HEK293 (cell line): ENCODE measurements around the gene PEX11G.

ENCODE experiments used
- CTCF ChIA-PET: fragments of 350-600 bp; formaldehyde crosslinking; extraction: SDS; loops from one replicate; lab custom pipeline; 2021; ENCODE audit warnings: antibody characterized with exemption; lab: Yijun Ruan, JAX
- POLR2A ChIA-PET: fragments of 300-600 bp; formaldehyde crosslinking; extraction: SDS; loops from one replicate; lab custom pipeline; 2020; ENCODE audit warnings: antibody characterized with exemption, inconsistent platforms; lab: Yijun Ruan, JAX
- H3K27ac ChIP-seq: fragments of 200-500 bp; sonication (Bioruptor generic); 2 replicates; pipeline ENCODE4 v1.5.1; 2014; ENCODE audit warnings: low read depth, low read length, control low read depth, inconsistent platforms; ENCODE audit errors: extremely low read depth
- H3K36me3 ChIP-seq, 2 experiments: fragments of 200-500 bp in 1 of 2; sonication (Bioruptor generic) in 1 of 2; 1 replicate in 1 of 2; 2 replicates in 1 of 2; pipeline ENCODE4 v1.5.1; 2014 to 2017; ENCODE audit warnings: inconsistent platforms in 2 of 2, low read length in 2 of 2; ENCODE audit not compliant: control insufficient read depth in 2 of 2, insufficient read depth in 1 of 2
- H3K4me1 ChIP-seq: fragments of 200-500 bp; sonication (Bioruptor generic); 2 replicates; pipeline ENCODE4 v1.5.1; 2014; ENCODE audit warnings: mild to moderate bottlenecking, low read length, inconsistent platforms; ENCODE audit not compliant: control insufficient read depth, insufficient read depth
- H3K4me3 ChIP-seq: 2 replicates; pipeline ENCODE4 v1.5.1; 2011; ENCODE audit warnings: low read depth, mild to moderate bottlenecking, control low read depth, low read length, moderate library complexity
- H3K9me3 ChIP-seq: fragments of 200-500 bp; sonication (Bioruptor generic); 2 replicates; pipeline ENCODE4 v1.5.1; 2014; ENCODE audit warnings: low read depth, low read length, inconsistent platforms; ENCODE audit not compliant: control insufficient read depth, insufficient read depth
- EGR2 ChIP-seq: fragments of 450-650 bp; formaldehyde crosslinking; IDR thresholded peaks from 2 replicates; pipeline ENCODE4 v1.5.1; 2016; ENCODE audit warnings: low read depth, missing biosample characterization, missing genetic modification characterization
- KLF7 ChIP-seq: fragments of 450-650 bp; formaldehyde crosslinking; IDR thresholded peaks from 2 replicates; pipeline ENCODE4 v1.5.1; 2016; ENCODE audit warnings: missing biosample characterization, missing genetic modification characterization, borderline replicate concordance
- MEIS1 ChIP-seq: sonication (generic); formaldehyde crosslinking; IDR thresholded peaks from 2 replicates; pipeline ENCODE4 v1.8.1; 2022; ENCODE audit warnings: missing genetic modification reagents, mild to moderate bottlenecking, borderline replicate concordance
- SP3 ChIP-seq: fragments of 450-650 bp; formaldehyde crosslinking; IDR thresholded peaks from 2 replicates; pipeline ENCODE4 v1.5.1; 2016; ENCODE audit warnings: missing biosample characterization, missing genetic modification characterization
- SP7 ChIP-seq: fragments of 450-650 bp; formaldehyde crosslinking; IDR thresholded peaks from 2 replicates; pipeline ENCODE4 v1.5.1; 2016; ENCODE audit warnings: missing biosample characterization, missing genetic modification characterization
- TSHZ1 ChIP-seq: fragments of 450-650 bp; formaldehyde crosslinking; IDR thresholded peaks from 2 replicates; pipeline ENCODE4 v1.5.1; 2016; ENCODE audit warnings: missing biosample characterization, missing genetic modification characterization, borderline replicate concordance
- ZBTB17 ChIP-seq: fragments of 450-650 bp; formaldehyde crosslinking; IDR thresholded peaks from 2 replicates; pipeline ENCODE4 v1.5.1; 2016; ENCODE audit warnings: missing biosample characterization, missing genetic modification characterization
- ZBTB21 ChIP-seq: fragments of 450-650 bp; formaldehyde crosslinking; IDR thresholded peaks from 2 replicates; pipeline ENCODE4 v1.5.1; 2017; ENCODE audit warnings: missing biosample characterization, missing genetic modification characterization
- ZBTB48 ChIP-seq: fragments of 450-650 bp; formaldehyde crosslinking; IDR thresholded peaks from 2 replicates; pipeline ENCODE4 v1.5.1; 2016; ENCODE audit warnings: missing biosample characterization, missing genetic modification characterization
- ZNF140 ChIP-seq: fragments of 450-650 bp; formaldehyde crosslinking; IDR thresholded peaks from 2 replicates; pipeline ENCODE4 v1.5.1; 2016; ENCODE audit warnings: missing biosample characterization, missing genetic modification characterization
- ZNF157 ChIP-seq: fragments of 450-650 bp; formaldehyde crosslinking; IDR thresholded peaks from 2 replicates; pipeline ENCODE4 v1.5.1; 2016; ENCODE audit warnings: missing biosample characterization, missing genetic modification characterization
- ZNF16 ChIP-seq: fragments of 450-650 bp; formaldehyde crosslinking; IDR thresholded peaks from 2 replicates; pipeline ENCODE4 v1.5.1; 2016; ENCODE audit warnings: low read depth, missing biosample characterization, missing genetic modification characterization
- ZNF221 ChIP-seq: fragments of 450-650 bp; formaldehyde crosslinking; IDR thresholded peaks from 2 replicates; pipeline ENCODE4 v1.5.1; 2017; ENCODE audit warnings: missing biosample characterization, missing genetic modification characterization, borderline replicate concordance
- ZNF324 ChIP-seq: fragments of 450-650 bp; formaldehyde crosslinking; IDR thresholded peaks from 2 replicates; pipeline ENCODE4 v1.5.1; 2016; ENCODE audit warnings: missing biosample characterization, missing genetic modification characterization
- ZNF350 ChIP-seq: fragments of 450-650 bp; formaldehyde crosslinking; IDR thresholded peaks from 2 replicates; pipeline ENCODE4 v1.5.0; 2017; ENCODE audit warnings: missing biosample characterization, mild to moderate bottlenecking, missing genetic modification characterization
- ZNF423 ChIP-seq: fragments of 450-650 bp; formaldehyde crosslinking; IDR thresholded peaks from 2 replicates; pipeline ENCODE4 v1.5.1; 2016; ENCODE audit warnings: missing biosample characterization, missing genetic modification characterization
- ZNF449 ChIP-seq: fragments of 450-650 bp; formaldehyde crosslinking; IDR thresholded peaks from 2 replicates; pipeline ENCODE4 v1.5.1; 2017; ENCODE audit warnings: missing biosample characterization, mild to moderate bottlenecking, missing genetic modification characterization, moderate library complexity
- ZNF701 ChIP-seq: fragments of 450-650 bp; formaldehyde crosslinking; IDR thresholded peaks from 2 replicates; pipeline ENCODE4 v1.5.1; 2016; ENCODE audit warnings: missing biosample characterization, missing genetic modification characterization
- ZNF707 ChIP-seq: fragments of 450-650 bp; formaldehyde crosslinking; IDR thresholded peaks from 2 replicates; pipeline ENCODE4 v1.5.1; 2016; ENCODE audit warnings: missing biosample characterization, missing genetic modification characterization
- ZSCAN5A ChIP-seq: fragments of 450-650 bp; formaldehyde crosslinking; IDR thresholded peaks from 2 replicates; pipeline ENCODE4 v1.5.1; 2016; ENCODE audit warnings: missing biosample characterization, missing genetic modification characterization

Gene PEX11G

GRCh38 chr19:7456964-7457541 lies 31.8 kb downstream of the PEX11G start (continued):
- TF ChIP-seq ZNF324 (tag by site-specific recombination) (0 out of 2 replicates have a peak, but pooled peaks have one; percentile 29), SP7 (tag by site-specific recombination) (peak; percentile 60), ZBTB21 (tag by site-specific recombination) (peak; percentile 26; the same call in 1 of the 2 replicates)

GRCh38 chr19:7455600-7456296 lies 33.1 kb downstream of the PEX11G start:
- H3K27ac ChIP-seq: no peak overlapping the region
- POLR2A ChIA-PET: no interaction called here
- TF ChIP-seq EGR2 (tag by site-specific recombination) (peak; percentile 39; the same call in 1 of the 2 replicates), ZBTB17 (tag by site-specific recombination) (no peak), ZNF701 (tag by site-specific recombination) (no peak)
- TF ChIP-seq, all 188 proteins: peak for 1
- H3K9me3 ChIP-seq: no peaks in the 10 kb centered on the region
- no peaks in the 10 kb centered on the region for H3K4me1 ChIP-seq
- CTCF ChIA-PET: no interaction called here
- peaks cover 0 to 63% of the 10 kb centered on the region in 2 experiments; a peak in 2 of 3 replicates for H3K36me3 ChIP-seq
- H3K4me3 ChIP-seq: no peak overlapping the region

GRCh38 chr19:7454998-7455397 lies 33.8 kb downstream of the PEX11G start:
- CTCF ChIA-PET: interaction anchor here (0.6 kb wide), 1 partner anchor 113 kb away, joined by 3 read pairs; no protein-coding TSS in a partner anchor
- Histone ChIP-seq H3K4me3 (no peak overlapping the region), H3K36me3 (peaks cover 0 to 65% of the 10 kb centered on the region in 2 experiments; a peak in 2 of 3 replicates), H3K4me1 (no peaks in the 10 kb centered on the region), H3K9me3 (no peaks in the 10 kb centered on the region), H3K27ac (no peak overlapping the region)
- POLR2A ChIA-PET: no interaction called here
- TF ChIP-seq ZNF350 (tag by site-specific recombination): no peak
- TF ChIP-seq ZNF707 (tag by site-specific recombination): no peak
- no peak for TF ChIP-seq ZNF140 (tag by site-specific recombination)
- TF ChIP-seq ZSCAN5A (tag by site-specific recombination): no peak
- no peak for TF ChIP-seq KLF7 (tag by site-specific recombination)
- TF ChIP-seq ZNF157 (tag by site-specific recombination): no peak
- no peak for TF ChIP-seq ZBTB48 (tag by site-specific recombination)
- TF ChIP-seq ZNF221 (tag by site-specific recombination): no peak
- TF ChIP-seq ZNF16 (tag by site-specific recombination): no peak
- TF ChIP-seq ZNF449 (tag by site-specific recombination): no peak
- no peak for TF ChIP-seq TSHZ1
- no peak for TF ChIP-seq ZNF423 (tag by site-specific recombination)
- no peak for TF ChIP-seq SP3 (tag by site-specific recombination)
- no peak for TF ChIP-seq MEIS1 (CRISPR knock-in tag)
- TF ChIP-seq, all 188 proteins: peak for 0
